ENCODE data around the gene ETNK1. TPM values are rescaled to one million over a fixed set of nuclear protein-coding genes. Genes with fewer than 3 reads are reported as not detected.

ETNK1 gene
- total RNA-seq, 1 experiment from 2014 or later = 34.9 TPM

DNA sequence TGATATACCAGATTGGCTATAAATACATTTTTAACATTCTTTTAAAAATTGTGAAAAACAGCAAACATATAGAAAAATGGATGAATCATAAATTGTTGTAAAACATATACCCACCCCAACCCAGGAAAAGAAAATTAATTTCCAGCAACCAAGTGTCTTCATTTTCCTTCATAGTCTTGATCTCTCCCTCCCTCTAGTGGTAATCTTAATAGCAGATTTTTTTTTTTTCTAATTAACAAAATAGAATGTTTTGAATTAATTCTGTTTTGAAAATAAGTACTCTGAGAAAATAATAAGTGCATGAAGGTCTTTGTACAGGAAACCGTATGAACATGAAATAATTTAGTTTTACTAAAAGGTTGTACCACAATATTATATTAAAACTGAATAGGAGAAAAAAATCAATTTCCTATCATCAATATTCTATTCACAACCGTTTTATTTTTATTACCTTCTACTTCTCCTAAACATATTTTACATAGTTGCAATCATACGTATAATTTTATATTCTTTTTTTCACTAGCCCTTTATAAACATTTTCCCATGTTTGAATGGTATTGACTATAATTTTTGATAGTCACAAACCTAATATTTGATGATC, 7.0 kb downstream of the ETNK1 start:
- DNase-seq (ENCODE audit: extremely low read depth, low read depth) = no peak

DNA sequence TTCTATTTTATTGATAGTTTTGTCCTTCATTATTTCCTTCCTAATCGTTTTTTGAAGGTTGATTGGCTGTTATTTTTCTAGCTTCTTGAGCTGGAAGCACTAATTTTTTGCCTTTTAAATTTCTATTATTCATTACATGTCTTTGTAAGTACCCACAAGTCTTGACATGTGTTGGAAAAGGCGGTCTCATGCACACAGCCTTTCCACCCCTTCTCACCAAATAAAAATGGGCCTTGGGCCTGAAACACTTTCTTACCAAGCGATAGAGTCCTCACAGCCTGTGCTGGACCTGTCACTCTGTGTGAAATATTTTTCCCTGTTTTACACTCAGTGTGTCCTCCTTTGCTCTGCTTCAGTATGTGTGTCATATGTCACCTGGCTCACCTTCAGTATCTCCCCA, 9.9 kb downstream of the ETNK1 start:
- no peak for DNase-seq (ENCODE audit: extremely low read depth, low read depth)

GRCh38 chr12:22635812-22636211, 10.8 kb downstream of the ETNK1 start:
- no peak for DNase-seq (ENCODE audit: extremely low read depth, low read depth)

- DNase-seq (ENCODE audit: extremely low read depth, low read depth) = no peak
These were observed 15.9 kb downstream of the ETNK1 start for GRCh38 chr12:22640851-22641250.

DNA sequence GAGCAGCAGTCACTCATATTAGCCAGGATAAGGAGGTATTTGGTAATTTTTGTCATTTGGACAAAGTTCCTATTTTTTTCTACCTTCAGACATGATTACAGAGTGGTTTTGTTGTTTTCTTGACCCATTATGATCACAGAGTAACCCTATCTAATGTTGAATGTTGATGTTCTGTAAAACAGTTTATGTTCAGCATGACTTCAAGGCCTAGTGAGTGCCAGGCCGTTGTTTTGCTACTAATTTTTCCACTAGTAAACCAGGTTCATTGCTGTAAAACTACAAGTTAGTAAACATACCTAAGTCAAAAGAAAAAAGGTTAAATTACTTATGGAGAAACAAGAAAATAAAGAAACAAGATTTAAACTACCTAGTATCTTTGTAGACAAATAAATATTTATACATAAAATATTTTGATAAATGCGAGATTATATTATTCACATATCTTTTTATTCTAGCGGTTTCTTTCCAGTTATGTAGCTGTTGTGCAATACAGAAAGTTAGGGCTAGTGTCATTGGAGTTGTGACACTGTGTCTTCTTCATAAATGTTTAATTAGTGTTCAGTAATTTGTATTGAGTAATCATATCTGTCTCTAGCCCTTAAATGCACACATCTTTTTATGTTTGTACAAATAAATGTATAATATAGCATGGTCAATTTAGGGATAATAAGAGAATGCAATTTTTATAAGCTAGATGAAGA, 16.5 kb downstream of the ETNK1 start:
- DNase-seq (ENCODE audit: extremely low read depth, low read depth) = no peak

- no peak for DNase-seq (ENCODE audit: extremely low read depth, low read depth)
These were observed 23.7 kb downstream of the ETNK1 start for GRCh38 chr12:22648668-22649067.

- DNase-seq (ENCODE audit: extremely low read depth, low read depth) = no peak
These were observed 28.1 kb downstream of the ETNK1 start for GRCh38 chr12:22653075-22653474.

GRCh38 chr12:22653791-22654190, 28.8 kb downstream of the ETNK1 start:
- no peak for DNase-seq (ENCODE audit: extremely low read depth, low read depth)

GRCh38 chr12:22656376-22656775, 31.4 kb downstream of the ETNK1 start:
- no peak for DNase-seq (ENCODE audit: extremely low read depth, low read depth)

GRCh38 chr12:22656831-22657230, 31.9 kb downstream of the ETNK1 start:
- no peak for DNase-seq (ENCODE audit: extremely low read depth, low read depth)

GRCh38 chr12:22657538-22657937, 32.6 kb downstream of the ETNK1 start:
- DNase-seq (ENCODE audit: extremely low read depth, low read depth) = no peak

DNA sequence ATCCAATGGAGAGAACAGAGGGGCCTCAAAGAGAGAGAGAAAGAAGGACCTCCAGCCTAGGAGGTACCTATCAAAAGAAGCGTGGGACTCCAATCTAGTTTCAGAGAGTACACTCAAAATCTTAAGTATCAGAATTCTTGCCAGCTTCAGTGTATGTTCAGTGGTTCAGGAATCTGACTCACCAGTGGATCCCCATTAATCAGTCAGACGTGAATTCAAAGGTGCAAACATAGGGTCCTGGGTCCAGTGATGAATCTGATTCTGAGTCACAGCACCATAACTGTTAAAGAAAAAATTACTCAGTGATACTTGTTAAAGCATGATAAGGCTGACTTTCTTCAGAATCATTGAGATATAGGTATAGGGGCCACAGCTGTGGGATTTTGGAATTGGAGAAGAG, 33.2 kb downstream of the ETNK1 start:
- DNase-seq (ENCODE audit: extremely low read depth, low read depth) = no peak

- no peak for DNase-seq (ENCODE audit: extremely low read depth, low read depth)
These were observed 37.4 kb downstream of the ETNK1 start for GRCh38 chr12:22662356-22662755.

- no peak for DNase-seq (ENCODE audit: extremely low read depth, low read depth)
These were observed 40.5 kb downstream of the ETNK1 start for GRCh38 chr12:22665476-22665875.

DNA sequence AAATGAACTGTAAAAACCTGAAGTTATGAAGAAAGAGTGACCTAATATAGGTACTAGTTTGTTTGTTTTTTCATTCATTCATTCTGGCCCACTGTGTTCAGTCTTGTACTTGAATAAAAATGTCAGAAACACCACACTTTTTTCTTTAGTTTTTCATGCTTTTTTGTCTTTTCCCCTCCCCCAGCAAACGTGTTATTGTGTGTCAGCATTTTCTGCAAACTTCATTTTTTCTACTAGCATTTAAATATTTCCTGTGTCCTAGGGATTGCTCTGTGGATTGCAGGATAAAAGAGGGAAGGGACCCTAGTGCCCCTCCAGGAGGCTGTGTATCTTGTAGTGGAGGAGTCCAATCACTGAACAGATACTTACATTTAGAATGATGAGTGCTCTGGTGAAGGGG, 42.2 kb downstream of the ETNK1 start:
- no peak for DNase-seq (ENCODE audit: extremely low read depth, low read depth)

GRCh38 chr12:22668441-22668840, 43.5 kb downstream of the ETNK1 start:
- DNase-seq (ENCODE audit: extremely low read depth, low read depth) = no peak

GRCh38 chr12:22670762-22671161, 45.8 kb downstream of the ETNK1 start:
- no peak for DNase-seq (ENCODE audit: extremely low read depth, low read depth)

DNA sequence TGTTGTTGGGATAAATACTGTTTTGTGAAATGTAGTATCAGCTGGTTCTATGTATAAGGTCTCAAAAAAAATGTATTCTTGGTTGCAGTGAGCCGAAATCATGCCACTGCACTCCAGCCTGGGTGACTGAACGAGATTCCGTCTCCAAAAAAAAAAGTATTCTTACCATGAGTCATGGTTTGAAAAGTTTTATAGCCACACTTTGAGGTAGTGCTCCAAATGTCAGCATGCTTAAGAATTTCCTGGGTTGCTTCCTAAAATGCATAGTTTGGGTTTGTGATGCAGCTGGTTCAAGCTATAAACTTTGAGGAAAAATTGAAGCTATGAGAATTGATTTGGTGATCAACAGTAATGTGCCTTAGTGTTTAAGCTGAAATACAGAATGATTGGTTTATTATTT, 48.0 kb downstream of the ETNK1 start:
- DNase-seq (ENCODE audit: extremely low read depth, low read depth) = no peak

DNA sequence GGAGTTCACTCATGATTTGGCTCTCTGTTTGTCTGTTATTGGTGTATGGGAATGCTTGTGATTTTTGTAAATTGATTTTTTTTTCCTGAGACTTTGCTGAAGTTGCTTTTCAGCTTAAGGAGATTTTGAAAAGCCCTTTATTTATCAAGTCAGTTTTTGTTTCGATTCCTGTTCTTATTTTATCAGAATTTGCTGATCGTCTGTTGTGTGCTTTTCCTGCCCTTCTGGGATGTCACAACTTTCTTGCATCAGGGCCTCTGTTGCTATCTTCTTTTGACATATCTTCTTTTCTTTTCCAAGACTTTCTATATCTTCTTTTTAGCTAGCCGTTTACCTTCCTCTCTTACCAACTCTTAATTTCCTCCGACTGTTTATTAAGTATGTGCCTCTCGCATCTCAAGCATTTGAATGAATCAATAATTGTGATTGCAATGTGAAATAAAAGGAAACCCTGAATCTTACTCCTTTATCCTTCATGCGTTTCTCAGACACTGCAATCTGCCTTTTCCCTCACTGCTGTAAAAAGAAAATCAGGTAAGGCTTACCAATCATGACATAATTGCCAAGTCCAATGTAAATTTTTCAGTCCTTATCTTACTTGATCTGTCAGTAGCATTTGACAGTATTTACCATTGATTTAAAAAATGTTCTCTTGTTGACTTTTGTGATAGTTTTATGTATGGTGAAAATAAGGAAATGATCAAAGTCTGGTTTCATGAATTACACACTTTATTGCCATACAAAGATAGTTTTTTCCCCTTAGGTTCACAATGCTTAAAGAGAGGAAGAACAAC, 53.0 kb downstream of the ETNK1 start:
- no peak for DNase-seq (ENCODE audit: extremely low read depth, low read depth)

GRCh38 chr12:22682663-22683062, 57.7 kb downstream of the ETNK1 start:
- no peak for DNase-seq (ENCODE audit: extremely low read depth, low read depth)

DNA sequence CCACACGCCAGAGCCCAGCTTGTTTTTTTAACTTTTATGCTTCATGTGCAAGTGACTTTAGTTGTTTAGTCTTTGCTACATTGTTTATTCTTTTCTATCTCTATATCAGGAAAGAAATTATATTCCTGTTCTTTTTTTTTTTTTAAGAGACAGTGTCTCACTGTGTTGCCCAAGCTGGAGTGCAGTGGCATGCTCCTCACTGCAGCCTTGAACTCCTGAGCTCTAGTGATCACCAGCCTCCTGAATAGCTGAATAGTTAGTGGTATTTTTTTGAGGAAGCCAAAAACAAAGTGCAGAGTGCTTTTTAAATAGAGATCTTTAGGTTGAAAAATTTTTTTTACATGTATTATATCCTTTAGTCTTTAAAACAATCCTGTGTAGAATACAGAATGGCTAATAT, 58.2 kb downstream of the ETNK1 start:
- no peak for DNase-seq (ENCODE audit: extremely low read depth, low read depth)

All from NCI-H460 (cell line).